K562 (cell line): ENCODE data around the gene MRPS5. TPM values are rescaled to one million over a fixed set of nuclear protein-coding genes. Genes with fewer than 3 reads are reported as not detected.

Experiments
- AFF1 ChIP-seq, 2 experiments: fragments of 450-650 bp; IDR thresholded peaks; 2 replicates each; pipeline ENCODE4 v1.6.1; 2018; ENCODE audit warnings: mild to moderate bottlenecking in 2 of 2, low read depth in 1 of 2; ENCODE audit not compliant: partially characterized antibody in 2 of 2
- CREM ChIP-seq: IDR thresholded peaks from 2 replicates; pipeline ENCODE4 v1.6.1; 2014; ENCODE audit warnings: antibody characterized with exemption, low read depth
- CTBP1 ChIP-seq: fragments of 450-650 bp; IDR thresholded peaks from 2 replicates; pipeline ENCODE4 v1.6.1; 2016; ENCODE audit warnings: borderline replicate concordance
- CTCF ChIP-seq, 3 experiments: IDR thresholded peaks in 2 of 3; conservative IDR thresholded peaks in 1 of 3; 2 replicates each; pipeline ENCODE4 v1.5.1; 2011 to 2012; ENCODE audit warnings: low read length in 3 of 3, mild to moderate bottlenecking in 3 of 3, control low read depth in 2 of 3, improper control_type of control experiment in 1 of 3, inconsistent platforms in 1 of 3, low read depth in 1 of 3, mixed read lengths in 1 of 3, moderate library complexity in 1 of 3; ENCODE audit not compliant: insufficient read depth in 2 of 3
- EGR1 ChIP-seq: fragments of 450-650 bp; conservative IDR thresholded peaks from 2 replicates; pipeline ENCODE4 v1.6.1; 2017; ENCODE audit warnings: mild to moderate bottlenecking
- HNRNPLL ChIP-seq: fragments of 200-400 bp; formaldehyde crosslinking; IDR thresholded peaks from 2 replicates; pipeline ENCODE4 v1.6.1; 2017; ENCODE audit warnings: low read length, low read depth, mild to moderate bottlenecking; ENCODE audit not compliant: poor library complexity, severe bottlenecking
- NRF1 ChIP-seq, 2 experiments: fragments of 450-650 bp; IDR thresholded peaks in 1 of 2; conservative IDR thresholded peaks in 1 of 2; 2 replicates each; pipeline ENCODE4 v1.6.1; 2014; ENCODE audit warnings: mild to moderate bottlenecking in 2 of 2
- NUFIP1 ChIP-seq: fragments of 450-650 bp; IDR thresholded peaks from 2 replicates; pipeline ENCODE4 v1.6.1; 2018; ENCODE audit not compliant: partially characterized antibody
- RAD21 ChIP-seq, 2 experiments: fragments of 250-450 bp in 1 of 2; fragments of 450-650 bp in 1 of 2; sonication (Bioruptor Pico) in 1 of 2; formaldehyde crosslinking in 1 of 2; IDR thresholded peaks in 1 of 2; conservative IDR thresholded peaks in 1 of 2; 2 replicates each; pipeline versions ENCODE4 v1.4.0 to v1.8.0; 2020 to 2022; ENCODE audit warnings: mild to moderate bottlenecking in 2 of 2, moderate library complexity in 1 of 2
- SMARCE1 ChIP-seq: fragments of 450-650 bp; IDR thresholded peaks from 2 replicates; pipeline ENCODE4 v1.7.1; 2016; ENCODE audit warnings: mild to moderate bottlenecking
- SMC3 ChIP-seq: conservative IDR thresholded peaks from 2 replicates; pipeline ENCODE4 v1.6.1; 2011; ENCODE audit warnings: low read depth, low read length, improper control_type of control experiment; ENCODE audit not compliant: insufficient read depth
- ZBTB7A ChIP-seq: IDR thresholded peaks from 2 replicates; pipeline ENCODE4 v1.6.1; 2011; ENCODE audit warnings: low read depth, mild to moderate bottlenecking, low read length, moderate library complexity, borderline replicate concordance; ENCODE audit not compliant: control insufficient read depth
- ZFP36 ChIP-seq: fragments of 150-350 bp; IDR thresholded peaks from 2 replicates; pipeline ENCODE4 v1.6.1; 2018; ENCODE audit warnings: low read length, low read depth; ENCODE audit not compliant: partially characterized antibody
- polyA plus RNA-seq, 8 experiments: library from polyadenylated mRNA; depleted of rRNA in 4 of 8; stranded (reverse) in 5 of 8; unstranded in 3 of 8; fragments of >200 nt; fragmentation: Nextera tagmentation in 2 of 8; fragmentation: Illumina TruSeq in 1 of 8; extraction: Ambion mirVana in 2 of 8; extraction: Trizol in 1 of 8; gene quantifications; 2 replicates each; pipeline versions ENCODE4 v1.2.1 to v1.2.3, GENCODE V29; 2011 to 2014; ENCODE audit warnings: inconsistent platforms in 1 of 8, missing spikeins in 1 of 8
- total RNA-seq, 7 experiments: library from RNA; depleted of rRNA in 6 of 7; stranded (reverse); fragments of >200 nt in 6 of 7; fragmentation: Illumina TruSeq in 2 of 7; extraction: Trizol in 2 of 7; gene quantifications; 2 replicates each; pipeline versions ENCODE4 v1.2.1 to v1.2.3, GENCODE V29; 2011 to 2021; ENCODE audit warnings: low replicate concordance in 1 of 7

Gene MRPS5
- total and polyA plus RNA-seq, 9 of the 15 experiments (the other 6 are each of a cell fraction or from before 2014, with no cell fraction given), result 85.0 to 162 (median 118) TPM

GRCh38 chr2:95076705-95077529 is 44.7 kb downstream of the MRPS5 start (continued):
- TF ChIP-seq HNRNPLL, result peak; percentile 61
- no peak for TF ChIP-seq NUFIP1
- peak; percentile 35 to 69 for TF ChIP-seq RAD21 (CRISPR knock-in tag; conservative IDR thresholded peaks at IDR 0.05 in 1 of 2, IDR thresholded peaks at IDR 0.05 in 1 of 2)
- no peak for TF ChIP-seq AFF1 (IDR thresholded peaks at IDR 0.05; ENCODE audit: low read depth in 1 of 2, partially characterized antibody in 2 of 2)
- no peak for TF ChIP-seq SMARCE1
- TF ChIP-seq CTBP1, result peak; percentile 51
- no peak for TF ChIP-seq ZFP36
- TF ChIP-seq ZBTB7A, result peak; percentile 45; the same call in 1 of the 2 replicates
- TF ChIP-seq NRF1 (conservative IDR thresholded peaks at IDR 0.05 in 1 of 2, IDR thresholded peaks at IDR 0.05 in 1 of 2), result peak; percentile 51 to 59
- peak; percentile 7; the same call in 1 of the 2 replicates for TF ChIP-seq CREM
- peak; percentile 75 to 81 (median 80) for TF ChIP-seq CTCF (IDR thresholded peaks at IDR 0.05 in 2 of 3, conservative IDR thresholded peaks at IDR 0.05 in 1 of 3; ENCODE audit: insufficient read depth in 2 of 3, low read depth in 1 of 3, low read length in 3 of 3)
- peak; percentile 53; the same call in 1 of the 2 replicates for TF ChIP-seq SMC3
- TF ChIP-seq EGR1, result peak; percentile 67
